CD4-positive, alpha-beta T cell treated with Interleukin-17A for 4 hours (primary cell): Measurements from ENCODE around the gene RDH11.
A peak's percentile ranks its signal among the peaks of the same experiment; 100 is the strongest.
"Not testable (repeated sequence)": the region's sequence is repeated elsewhere in the genome, so short reads cannot be mapped to it uniquely, and the experiment has no call there.

ENCODE experiments used
- DNase-seq: peaks from one replicate; pipeline ENCODE4 v3.0.0-alpha.2; 2020; ENCODE audit warnings: mixed read lengths

The RDH11 gene, protein sequence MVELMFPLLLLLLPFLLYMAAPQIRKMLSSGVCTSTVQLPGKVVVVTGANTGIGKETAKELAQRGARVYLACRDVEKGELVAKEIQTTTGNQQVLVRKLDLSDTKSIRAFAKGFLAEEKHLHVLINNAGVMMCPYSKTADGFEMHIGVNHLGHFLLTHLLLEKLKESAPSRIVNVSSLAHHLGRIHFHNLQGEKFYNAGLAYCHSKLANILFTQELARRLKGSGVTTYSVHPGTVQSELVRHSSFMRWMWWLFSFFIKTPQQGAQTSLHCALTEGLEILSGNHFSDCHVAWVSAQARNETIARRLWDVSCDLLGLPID

DNA sequence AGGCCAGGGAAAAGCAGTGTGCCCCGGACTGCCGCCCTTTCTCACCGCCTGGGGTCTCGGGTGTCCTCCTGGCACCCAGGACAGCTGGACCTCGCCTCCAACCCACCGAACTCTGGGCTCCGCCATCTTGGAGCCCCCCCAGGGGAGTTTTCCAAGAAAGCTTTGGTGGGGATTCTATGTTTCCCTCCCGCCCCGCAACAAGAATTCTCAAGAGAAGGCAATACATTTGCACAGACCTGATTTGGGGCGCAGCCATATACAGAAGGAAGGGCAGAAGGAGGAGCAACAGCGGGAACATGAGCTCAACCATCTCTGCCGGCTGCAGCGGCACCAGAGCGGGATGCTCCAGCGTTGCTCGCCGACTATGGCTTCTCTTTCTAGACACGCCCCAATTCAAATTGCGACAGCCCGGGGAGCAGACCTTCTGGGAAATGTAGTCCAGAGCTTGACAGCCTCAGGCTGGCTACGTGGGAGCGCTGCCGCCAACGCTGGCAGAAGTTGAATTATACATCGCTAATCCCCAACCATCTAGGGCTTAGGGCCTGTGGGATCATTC lies at the start of gene RDH11:
Gene RDH11 (minus strand): TSS at position 371 of the 556 bp plus-strand sequence. CDS start 61 bp downstream, at position 310.
- DNase-seq = peak; percentile 84

DNA sequence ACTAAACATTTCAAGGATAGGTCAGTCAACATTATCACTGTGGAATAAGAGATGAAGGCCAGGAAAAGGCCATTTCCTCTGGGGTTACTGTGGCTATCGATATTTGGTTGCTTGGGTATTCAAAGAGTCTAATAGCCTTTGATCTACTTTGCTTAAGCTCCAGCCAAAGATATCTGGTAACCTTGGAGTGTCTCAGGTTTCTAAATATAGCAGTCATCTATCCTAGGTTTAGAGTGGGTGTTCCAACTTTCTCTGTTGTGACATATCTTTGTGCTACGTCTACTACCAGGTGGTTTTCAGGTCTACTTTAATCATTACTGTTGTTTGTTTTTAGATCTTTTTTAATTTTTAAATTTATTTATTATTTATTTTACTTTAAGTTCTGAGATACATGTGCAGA lies 48.5 kb upstream of the RDH11 start:
- no peak for DNase-seq

- peak; percentile 24 for DNase-seq
Measured at GRCh38 chr14:67738740-67739504, 43.4 kb upstream of the RDH11 start.

- DNase-seq = no peak
Measured at GRCh38 chr14:67736771-67737170, 41.2 kb upstream of the RDH11 start.

DNA sequence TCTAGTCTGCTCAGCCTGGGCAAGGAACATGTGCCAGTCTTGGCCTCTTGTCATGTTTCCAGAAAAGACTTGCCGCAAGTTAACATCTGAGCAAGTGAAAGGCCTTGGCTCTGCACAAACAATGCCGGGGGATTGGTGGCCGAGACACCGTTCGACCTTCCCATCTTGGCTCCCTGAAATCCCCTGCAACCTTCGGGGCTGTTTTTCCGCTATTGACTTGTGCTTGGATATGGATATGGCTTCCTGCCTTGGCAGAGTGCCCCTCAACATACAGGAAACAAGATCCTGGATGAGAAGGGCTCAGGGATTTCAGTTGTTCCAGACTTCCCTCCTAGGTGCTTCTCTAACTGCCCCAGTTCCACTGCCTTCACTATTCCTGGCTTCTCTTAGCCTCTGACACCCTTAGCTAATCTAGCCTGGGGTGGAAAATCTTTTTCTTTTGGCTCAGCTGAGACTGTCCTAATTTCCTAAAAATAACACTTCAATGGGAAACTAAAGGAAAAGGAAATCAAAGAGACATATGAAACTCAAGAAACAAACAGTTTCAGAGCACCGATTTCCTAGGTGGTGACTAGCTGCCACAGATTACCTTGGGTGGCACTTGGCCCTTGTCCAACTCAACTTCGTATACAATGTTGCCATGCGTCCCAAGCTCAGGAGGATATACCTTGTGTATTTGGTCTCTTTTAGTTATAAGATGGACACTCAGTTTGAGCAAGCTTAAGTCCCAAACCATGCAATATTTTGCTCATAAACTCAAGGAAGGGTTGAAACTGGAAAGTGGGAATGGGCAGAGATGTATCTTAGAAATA lies 40.0 kb upstream of the RDH11 start:
- no peak for DNase-seq

DNA sequence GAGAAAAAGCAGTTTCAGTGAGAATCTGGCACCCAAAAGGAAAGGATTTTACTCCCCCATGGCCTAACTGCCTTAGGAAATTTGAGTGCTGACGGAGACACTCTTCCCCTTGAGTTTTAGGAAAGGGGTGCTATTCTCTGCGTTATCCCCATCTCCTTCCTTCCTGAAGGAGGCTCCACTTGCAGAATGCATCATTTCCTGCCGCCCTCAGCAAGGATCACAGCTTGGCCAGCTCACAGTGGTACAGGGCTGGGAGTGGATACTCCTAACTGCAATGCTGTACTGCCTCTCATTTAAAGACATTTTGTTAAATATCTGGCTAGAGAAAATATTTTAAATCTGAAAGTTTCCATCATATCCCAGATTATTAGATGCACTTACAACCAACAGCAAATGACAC lies 39.1 kb upstream of the RDH11 start:
- DNase-seq = no peak

GRCh38 chr14:67733616-67734015 lies 38.1 kb upstream of the RDH11 start:
- no peak for DNase-seq

GRCh38 chr14:67729072-67729885 lies 33.7 kb upstream of the RDH11 start:
- DNase-seq = no peak

DNA sequence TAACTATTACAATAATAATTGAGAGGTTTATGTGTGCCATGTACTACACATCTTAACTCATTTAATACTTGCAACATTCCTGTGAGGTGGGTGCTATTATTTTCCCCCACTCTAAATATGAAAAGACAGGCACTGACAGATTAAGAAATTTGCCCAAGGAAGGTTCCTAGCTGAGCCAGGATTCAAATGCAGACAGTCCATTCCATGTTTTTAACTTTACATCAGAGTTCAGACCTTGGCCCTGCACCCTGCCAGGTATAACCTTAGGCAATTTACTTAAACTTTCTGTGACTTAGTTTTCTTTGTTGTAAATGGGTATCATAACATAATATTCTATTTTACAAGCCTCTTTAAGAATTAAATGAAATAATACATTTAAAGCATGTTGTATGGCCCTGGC lies 32.7 kb upstream of the RDH11 start:
- no peak for DNase-seq

DNA sequence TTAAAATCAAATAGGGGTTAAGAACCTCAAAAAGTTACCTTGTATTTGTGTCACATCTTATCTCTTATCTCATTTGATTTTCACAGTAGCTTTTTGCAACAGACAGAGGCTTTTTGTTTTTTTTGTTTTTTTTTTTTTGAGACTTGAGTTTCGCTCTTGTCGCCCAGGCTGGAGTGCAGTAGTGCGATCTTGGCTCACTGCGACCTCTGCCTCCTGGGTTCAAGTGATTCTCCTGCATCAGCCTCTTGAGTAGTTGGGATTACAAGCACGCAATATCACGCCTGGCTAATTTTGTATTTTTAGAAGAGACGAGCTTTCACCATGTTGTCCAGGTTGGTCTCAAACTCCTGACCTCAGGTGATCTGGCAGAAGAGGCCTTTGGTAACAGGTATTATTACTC lies 31.8 kb upstream of the RDH11 start:
- DNase-seq = no peak

- no peak for DNase-seq
Measured at GRCh38 chr14:67725171-67725570, 29.6 kb upstream of the RDH11 start.

GRCh38 chr14:67722293-67722692 lies 26.7 kb upstream of the RDH11 start:
- DNase-seq = no peak

DNA sequence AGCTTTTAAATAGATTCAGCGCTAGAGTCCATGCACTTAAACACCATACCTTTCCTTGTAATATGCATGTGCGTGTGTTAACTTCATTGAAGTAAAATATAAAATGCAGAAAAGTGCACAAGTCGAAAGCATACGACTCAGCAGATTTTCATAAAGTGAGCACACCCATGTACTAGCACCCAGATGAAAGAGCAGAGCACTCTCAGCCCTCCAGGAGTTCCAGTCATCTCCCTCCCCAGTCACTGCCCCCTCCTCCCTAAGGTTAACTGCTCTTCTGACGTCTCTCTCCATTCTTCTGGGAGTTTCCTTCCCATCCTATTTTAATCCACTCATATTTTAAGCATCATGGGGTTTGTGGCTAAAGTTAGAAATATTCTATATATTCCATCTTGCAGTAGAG lies 26.3 kb upstream of the RDH11 start:
- DNase-seq = no peak

DNA sequence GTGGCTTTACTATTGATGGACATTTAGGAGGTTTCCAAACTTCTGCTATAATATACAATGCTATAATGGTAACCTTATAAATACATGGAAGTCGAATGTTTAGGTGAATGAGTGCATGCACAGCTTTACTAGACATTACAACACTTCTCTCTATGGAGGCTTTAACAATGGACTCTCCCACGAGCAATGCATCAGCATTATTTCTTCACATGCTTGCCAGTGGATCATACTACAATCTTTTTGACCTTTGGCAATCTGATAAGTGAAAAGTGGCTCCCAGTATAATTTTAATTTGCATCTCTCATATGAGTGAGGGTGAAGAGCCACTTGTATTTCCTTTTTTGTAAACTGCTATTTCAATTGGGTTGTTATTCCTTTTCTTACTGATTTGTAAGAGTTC lies 24.3 kb upstream of the RDH11 start:
- DNase-seq = no peak

- not testable (repeated sequence) for DNase-seq
Measured at GRCh38 chr14:67719385-67719784, 23.8 kb upstream of the RDH11 start.

GRCh38 chr14:67718265-67718664 lies 22.7 kb upstream of the RDH11 start:
- no peak for DNase-seq

GRCh38 chr14:67717048-67717447 lies 21.5 kb upstream of the RDH11 start:
- DNase-seq = no peak

- no peak for DNase-seq
Measured at GRCh38 chr14:67710209-67710608, 14.6 kb upstream of the RDH11 start.

- DNase-seq = not testable (repeated sequence)
Measured at GRCh38 chr14:67709796-67710195, 14.2 kb upstream of the RDH11 start.

DNA sequence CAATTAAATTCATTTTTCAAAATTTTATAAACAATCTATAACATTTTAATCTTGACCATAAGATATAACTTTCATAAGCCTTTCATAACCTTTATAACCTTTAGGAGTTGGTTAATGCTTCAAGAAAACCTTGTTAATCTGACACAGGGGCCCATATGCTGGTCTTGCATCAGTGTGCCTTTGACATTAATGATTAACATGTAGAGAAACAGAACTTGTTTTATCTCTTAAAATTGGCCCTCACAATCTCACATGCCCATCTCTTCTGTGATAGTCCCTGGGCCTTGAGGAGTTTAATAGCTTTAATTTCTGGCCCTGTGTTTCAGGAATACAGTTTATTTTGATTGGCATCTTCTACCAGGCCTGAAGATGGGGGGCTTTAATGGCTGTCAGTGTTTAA lies 13.8 kb upstream of the RDH11 start:
- not testable (repeated sequence) for DNase-seq

DNA sequence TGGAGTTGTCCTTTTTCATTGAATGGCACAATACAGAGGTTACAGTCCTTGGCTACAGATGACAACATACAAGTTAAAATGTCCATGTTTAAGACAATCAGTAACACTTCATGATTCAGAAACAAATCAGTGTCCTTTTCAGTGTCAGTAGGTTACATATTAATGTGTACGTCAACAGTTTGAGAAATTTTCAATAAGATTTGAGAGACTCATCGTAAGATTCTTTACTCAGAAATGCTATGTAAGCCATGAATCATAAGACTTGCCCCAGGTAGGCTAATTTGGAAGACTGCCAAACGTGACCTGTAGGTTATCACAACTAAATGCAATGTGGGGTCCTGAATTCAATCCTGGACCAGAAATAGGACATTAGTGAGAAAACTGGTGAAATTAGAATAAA lies 9.6 kb upstream of the RDH11 start:
- no peak for DNase-seq

DNA sequence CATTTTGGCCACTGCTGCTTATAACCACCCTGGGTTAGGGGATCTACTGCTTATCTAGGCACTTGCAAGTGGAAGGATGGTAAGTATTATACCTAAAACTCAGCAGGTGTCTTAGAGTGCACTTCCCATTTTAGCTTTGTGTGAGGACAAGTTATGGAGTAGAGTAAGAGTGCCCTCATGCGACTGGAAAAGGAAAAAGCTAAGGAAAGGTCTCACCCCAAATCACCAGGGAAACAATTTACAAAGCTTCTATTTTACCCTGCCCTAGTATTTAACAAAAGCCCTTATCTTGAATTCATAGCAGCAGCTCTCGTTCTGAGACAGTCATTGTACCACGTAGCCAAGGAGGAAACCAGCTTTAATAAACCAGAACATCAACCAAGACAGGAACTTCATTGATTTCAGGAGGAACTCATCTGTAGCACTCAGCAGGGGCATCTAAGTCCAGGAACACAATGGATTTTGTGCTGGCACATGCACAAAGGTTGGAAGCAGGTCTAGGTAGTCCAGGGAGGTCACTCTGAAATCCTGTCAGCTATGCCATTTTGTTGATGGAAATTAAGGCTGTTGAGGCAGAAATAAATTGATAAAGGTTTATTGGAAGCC lies 9.0 kb upstream of the RDH11 start:
- peak; percentile 45 for DNase-seq
